Dermis blood vessel endothelial cell (primary cell): ENCODE results near the gene LARP7. TPM values are rescaled to one million over a fixed set of nuclear protein-coding genes. Genes with fewer than 3 reads are reported as not detected.
"Not testable (repeated sequence)": the region's sequence is repeated elsewhere in the genome, so short reads cannot be mapped to it uniquely, and the experiment has no call there.

Experiments
- DNase-seq: peaks from one replicate; pipeline ENCODE4 v3.0.0; 2010
- total RNA-seq: library from RNA; depleted of rRNA; stranded (reverse); fragments of >200 nt; gene quantifications from 2 replicates; pipeline ENCODE4 v1.2.3, GENCODE V29; 2014

Gene LARP7
- 20.4 and 28.8 TPM in 2 replicates for total RNA-seq

GRCh38 chr4:112636688-112637551, at the start of gene LARP7, which contains the start of gene ZGRF1:
LARP7 (plus strand) TSS chr4:112637143; CDS start chr4:112644670, 7,527 bp downstream.
ZGRF1 (minus strand) TSS chr4:112636909; CDS start chr4:112633176, 3,733 bp downstream.
- peak; percentile 100 for DNase-seq

GRCh38 chr4:112589206-112589605, 47.7 kb upstream of the LARP7 start:
- DNase-seq, result peak; percentile 10

GRCh38 chr4:112591593-112591992, 45.4 kb upstream of the LARP7 start:
- no peak for DNase-seq

- no peak for DNase-seq
These were observed 44.2 kb upstream of the LARP7 start for GRCh38 chr4:112592717-112593116.

GRCh38 chr4:112593438-112594133, 43.4 kb upstream of the LARP7 start:
- DNase-seq, result no peak

GRCh38 chr4:112594993-112595392, 42.0 kb upstream of the LARP7 start:
- no peak for DNase-seq

- DNase-seq, result peak; percentile 72
These were observed 32.4 kb upstream of the LARP7 start for GRCh38 chr4:112604589-112604988.

GRCh38 chr4:112612814-112613213, 24.1 kb upstream of the LARP7 start:
- DNase-seq, result not testable (repeated sequence)

GRCh38 chr4:112616984-112617383, 20.0 kb upstream of the LARP7 start:
- no peak for DNase-seq

GRCh38 chr4:112626228-112626627, 10.7 kb upstream of the LARP7 start:
- DNase-seq, result no peak

GRCh38 chr4:112633477-112634235, 3.3 kb upstream of the LARP7 start:
- DNase-seq, result peak; percentile 56

- DNase-seq, result no peak
These were observed 566 bp downstream of the LARP7 start for GRCh38 chr4:112637552-112637866.

GRCh38 chr4:112642526-112642925, 5.6 kb downstream of the LARP7 start:
- DNase-seq, result no peak

- not testable (repeated sequence) for DNase-seq
These were observed 7.9 kb downstream of the LARP7 start for GRCh38 chr4:112644595-112645535.

GRCh38 chr4:112645541-112646329, 8.8 kb downstream of the LARP7 start:
- no peak for DNase-seq

- DNase-seq, result no peak
These were observed 9.9 kb downstream of the LARP7 start for GRCh38 chr4:112646632-112647537.

GRCh38 chr4:112647785-112648184, 10.8 kb downstream of the LARP7 start:
- DNase-seq, result no peak

GRCh38 chr4:112648263-112649054, 11.5 kb downstream of the LARP7 start:
- DNase-seq, result no peak

GRCh38 chr4:112649055-112649408, 12.1 kb downstream of the LARP7 start:
- no peak for DNase-seq
